ENCODE results near the gene VPS51.
"Not testable (repeated sequence)": the region's sequence is repeated elsewhere in the genome, so short reads cannot be mapped to it uniquely, and the experiment has no call there.

The VPS51 gene

GRCh38 chr11:65136515-65137096 lies 40.6 kb downstream of the VPS51 start:
- DNase-seq = no peak

GRCh38 chr11:65141896-65142494 lies 46.0 kb downstream of the VPS51 start:
- no peak for DNase-seq

GRCh38 chr11:65147352-65148075 lies 51.5 kb downstream of the VPS51 start:
- no peak for DNase-seq

- no peak for DNase-seq
Measured at GRCh38 chr11:65148657-65149056, 52.6 kb downstream of the VPS51 start.

GRCh38 chr11:65150131-65150508 lies 54.1 kb downstream of the VPS51 start:
- not testable (repeated sequence) for DNase-seq

- DNase-seq = peak; percentile 26 to 64
Measured at GRCh38 chr11:65150509-65151299, 54.7 kb downstream of the VPS51 start.

GRCh38 chr11:65151331-65151899 lies 55.4 kb downstream of the VPS51 start:
- DNase-seq = no peak

- no peak for DNase-seq
Measured at GRCh38 chr11:65152122-65152521, 56.1 kb downstream of the VPS51 start.

- DNase-seq = no peak
Measured at GRCh38 chr11:65156256-65156655, 60.2 kb downstream of the VPS51 start.

GRCh38 chr11:65156926-65157325 lies 60.9 kb downstream of the VPS51 start:
- DNase-seq = no peak

GRCh38 chr11:65157336-65157735 lies 61.3 kb downstream of the VPS51 start:
- DNase-seq = no peak

- no peak for DNase-seq
Measured at GRCh38 chr11:65159012-65159411, 63.0 kb downstream of the VPS51 start.

GRCh38 chr11:65160643-65161042 lies 64.6 kb downstream of the VPS51 start:
- DNase-seq = no peak
